NCI-H2196 (cell line): ENCODE data around the gene FAM98C.
"Not testable (repeated sequence)": the region's sequence is repeated elsewhere in the genome, so short reads cannot be mapped to it uniquely, and the experiment has no call there.

Experiments used
- DNase-seq: peaks from one replicate; lab custom pipeline; 2025; ENCODE audit not compliant: unreplicated experiment; lab: John Stamatoyannopoulos, UW

FAM98C gene

GRCh38 chr19:38425222-38425809 is 22.4 kb downstream of the FAM98C start:
- DNase-seq: no peak

GRCh38 chr19:38425810-38426466 is 23.0 kb downstream of the FAM98C start, which contains the start of gene RASGRP4:
Gene RASGRP4, minus strand, starts transcription at chr19:38426219. Its CDS starts 128 bp downstream, at chr19:38426091.
- no peak for DNase-seq

GRCh38 chr19:38427035-38427677 is 24.3 kb downstream of the FAM98C start:
- not testable (repeated sequence) for DNase-seq

GRCh38 chr19:38429055-38429810 is 26.3 kb downstream of the FAM98C start:
- no peak for DNase-seq

GRCh38 chr19:38429811-38430156 is 26.9 kb downstream of the FAM98C start:
- no peak for DNase-seq

GRCh38 chr19:38430931-38431330 is 28.0 kb downstream of the FAM98C start:
- DNase-seq: no peak

GRCh38 chr19:38433268-38433733 is 30.4 kb downstream of the FAM98C start, which contains the start of gene RYR1:
Gene RYR1, plus strand, starts transcription at chr19:38433691. Its CDS starts 139 bp downstream, at chr19:38433830.
- DNase-seq: peak; percentile 7

GRCh38 chr19:38434549-38435051 is 31.7 kb downstream of the FAM98C start:
- no peak for DNase-seq

GRCh38 chr19:38437295-38437694 is 34.4 kb downstream of the FAM98C start:
- no peak for DNase-seq

- no peak for DNase-seq
Observed at GRCh38 chr19:38437917-38438316, 35.0 kb downstream of the FAM98C start.

- no peak for DNase-seq
Observed at GRCh38 chr19:38440592-38440991, 37.7 kb downstream of the FAM98C start.

GRCh38 chr19:38441657-38442348 is 38.9 kb downstream of the FAM98C start:
- DNase-seq: no peak

GRCh38 chr19:38442736-38443135 is 39.8 kb downstream of the FAM98C start:
- DNase-seq: no peak

GRCh38 chr19:38443458-38443999 is 40.6 kb downstream of the FAM98C start:
- DNase-seq: no peak

- DNase-seq: no peak
Observed at GRCh38 chr19:38444026-38444425, 41.1 kb downstream of the FAM98C start.

GRCh38 chr19:38445362-38445761 is 42.5 kb downstream of the FAM98C start:
- DNase-seq: no peak

GRCh38 chr19:38448225-38448624 is 45.3 kb downstream of the FAM98C start:
- DNase-seq: no peak

GRCh38 chr19:38449518-38449917 is 46.6 kb downstream of the FAM98C start:
- DNase-seq: no peak

GRCh38 chr19:38451036-38451435 is 48.1 kb downstream of the FAM98C start:
- no peak for DNase-seq

GRCh38 chr19:38451629-38452028 is 48.7 kb downstream of the FAM98C start:
- DNase-seq: no peak
